ENCODE data around the gene KCNK7. TPM values are rescaled to one million over a fixed set of nuclear protein-coding genes. Genes with fewer than 3 reads are reported as not detected.

The KCNK7 gene
- total RNA-seq, 4 donors from 2014 or later: 32.6 to 183 (median 144) TPM

- Histone ChIP-seq H3K4me3 (peak overlapping the region; percentile 34), H3K27me3 (no peaks in the 10 kb centered on the region), H3K4me1 (peaks cover 55% of the 10 kb centered on the region), H3K9me3 (no peaks in the 10 kb centered on the region), H3K36me3 (peaks cover 46% of the 10 kb centered on the region), H3K27ac (peak overlapping the region; percentile 75)
- TF ChIP-seq CTCF (IDR thresholded peaks at IDR 0.05): no peak
- no peak for DNase-seq (ENCODE audit: low spot score in 2 of 2)
- WGBS: no CpG with 5 or more reads among the region's 3 CpGs
Observed at GRCh38 chr11:65595131-65595530, 469 bp downstream of the KCNK7 start.

- WGBS: 56% methylated on average over 13 of the region's 26 CpGs
- H3K4me3 ChIP-seq: no peak overlapping the region
- no peak overlapping the region for H3K27ac ChIP-seq
- H3K27me3 ChIP-seq: no peaks in the 10 kb centered on the region
- no peak for DNase-seq (ENCODE audit: low spot score in 2 of 2)
- TF ChIP-seq EP300 (IDR thresholded peaks at IDR 0.05) (no peak), POLR2A (IDR thresholded peaks at IDR 0.05) (no peak), CTCF (IDR thresholded peaks at IDR 0.05) (peak; percentile 26 to 63), POLR2AphosphoS5 (IDR thresholded peaks at IDR 0.05) (peak in 1 of 3 donors; percentile 14)
- H3K36me3 ChIP-seq: peaks cover 38% of the 10 kb centered on the region
- H3K4me1 ChIP-seq: peaks cover 67% of the 10 kb centered on the region
- no peaks in the 10 kb centered on the region for H3K9me3 ChIP-seq
Observed at GRCh38 chr11:65593518-65594414, 1.8 kb downstream of the KCNK7 start.

- H3K4me3 ChIP-seq: peak overlapping the region; percentile 37
Observed at GRCh38 chr11:65592858-65593517, 2.6 kb downstream of the KCNK7 start.

GRCh38 chr11:65591939-65592857 is 3.4 kb downstream of the KCNK7 start:
- peaks cover 83% of the 10 kb centered on the region for H3K4me1 ChIP-seq
- whole genome bisulfite sequencing: 55% methylated on average over 17 of the region's 106 CpGs
- TF ChIP-seq POLR2AphosphoS5 (IDR thresholded peaks at IDR 0.05) (no peak), EP300 (IDR thresholded peaks at IDR 0.05) (no peak), CTCF (IDR thresholded peaks at IDR 0.05) (no peak), POLR2A (IDR thresholded peaks at IDR 0.05) (no peak)

More at GRCh38 chr11:65592858-65593517, 2.6 kb downstream of the KCNK7 start:
- H3K27me3 ChIP-seq: no peaks in the 10 kb centered on the region
- H3K36me3 ChIP-seq: peaks cover 30% of the 10 kb centered on the region
- peaks cover 75% of the 10 kb centered on the region for H3K4me1 ChIP-seq
- WGBS: 57% methylated on average over 20 of the region's 22 CpGs
- no peak overlapping the region for H3K27ac ChIP-seq
- H3K9me3 ChIP-seq: no peaks in the 10 kb centered on the region
- TF ChIP-seq CTCF (IDR thresholded peaks at IDR 0.05) (no peak), POLR2AphosphoS5 (IDR thresholded peaks at IDR 0.05) (no peak), POLR2A (IDR thresholded peaks at IDR 0.05) (no peak), EP300 (IDR thresholded peaks at IDR 0.05) (no peak)
- no peak for DNase-seq (ENCODE audit: low spot score in 2 of 2)

More at GRCh38 chr11:65591939-65592857, 3.4 kb downstream of the KCNK7 start:
- Histone ChIP-seq H3K27ac (peak overlapping the region; percentile 27), H3K4me3 (peak overlapping the region; percentile 37), H3K36me3 (peaks cover 23% of the 10 kb centered on the region), H3K27me3 (no peaks in the 10 kb centered on the region), H3K9me3 (no peaks in the 10 kb centered on the region)
- DNase-seq (ENCODE audit: low spot score in 2 of 2): no peak
